ENCODE results near the gene REEP1. TPM values are rescaled to one million over a fixed set of nuclear protein-coding genes. Genes with fewer than 3 reads are reported as not detected.
A peak's percentile ranks its signal among the peaks of the same experiment; 100 is the strongest.

The REEP1 gene
- total RNA-seq, 2 donors from 2014 or later = 0.38 to 0.63 TPM

DNA sequence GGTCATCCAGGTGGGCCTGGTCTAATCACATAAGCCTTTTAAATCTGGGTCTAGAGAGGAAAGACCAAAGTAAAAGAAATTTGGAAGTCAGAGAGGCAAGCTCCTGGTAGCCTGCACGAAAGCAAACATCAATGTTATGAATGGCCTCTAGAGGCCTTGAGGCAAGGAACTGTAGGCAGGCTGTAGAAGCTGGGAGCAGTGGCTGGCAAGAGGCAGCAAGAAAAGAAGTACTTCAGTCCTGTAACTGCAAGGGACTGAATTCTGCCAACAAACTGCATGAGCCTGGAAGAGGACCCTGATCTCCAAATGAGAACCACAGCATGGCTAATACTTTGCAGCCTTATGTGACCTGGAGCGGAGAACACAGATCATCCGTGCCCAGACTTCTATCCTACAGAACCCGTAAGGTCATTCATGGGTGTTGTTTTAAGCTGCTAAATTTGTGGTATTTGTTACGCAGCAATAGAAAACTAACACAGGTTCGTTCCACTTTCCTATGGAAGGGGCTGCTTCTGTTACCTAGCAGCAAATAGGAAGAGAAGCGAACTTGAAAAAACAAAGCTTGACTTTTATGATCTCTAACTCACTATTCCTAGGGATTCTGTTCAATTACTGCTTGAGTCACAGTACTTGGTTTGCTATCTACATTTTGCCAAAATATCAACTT is 143.4 kb downstream of the REEP1 start:
- Mint-ChIP-seq H3K4me1 (ENCODE audit: low read depth) (peaks cover 64% of the 10 kb centered on the region), H3K27me3 (ENCODE audit: low read depth) (no peaks in the 10 kb centered on the region), H3K9me3 (no peaks in the 10 kb centered on the region), H3K4me3 (peak overlapping the region; percentile 90 to 100), H3K27ac (peak overlapping the region; percentile 94), H3K36me3 (ENCODE audit: insufficient read depth in 2 of 2) (peaks cover 7 to 16% of the 10 kb centered on the region in 2 donors)
- no peak for DNase-seq
- no peak for ATAC-seq (replicated peaks in 1 of 2)

DNA sequence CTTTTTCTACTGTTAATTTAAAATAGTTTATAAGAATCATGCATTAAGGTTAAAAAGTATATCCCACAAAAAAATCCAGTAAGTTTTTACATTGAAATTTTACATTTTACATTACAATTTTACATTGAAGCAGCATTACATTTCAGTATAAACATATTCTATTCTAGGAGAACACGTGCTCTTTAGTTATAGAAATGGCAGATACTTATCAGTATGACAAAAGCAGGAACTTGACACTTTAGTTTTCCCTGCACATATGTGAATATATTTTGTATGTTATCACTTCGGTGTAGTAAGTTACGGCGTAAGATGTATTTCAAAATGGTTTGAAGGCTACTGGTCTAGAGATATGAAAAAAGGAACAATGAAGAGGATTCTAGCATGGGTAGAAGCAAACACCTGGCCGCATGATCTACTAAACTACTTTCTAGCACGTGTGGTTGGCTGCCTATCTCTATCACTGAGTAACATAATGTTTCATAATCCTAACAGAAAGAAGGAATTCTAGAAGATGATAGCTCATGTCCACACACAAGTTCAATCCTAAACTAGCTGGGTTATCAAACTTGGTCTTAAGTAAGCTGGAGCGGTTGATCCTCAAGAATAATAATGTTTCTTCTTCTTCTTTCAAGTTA is 147.5 kb downstream of the REEP1 start:
- Mint-ChIP-seq H3K4me1 (ENCODE audit: low read depth) (peaks cover 87% of the 10 kb centered on the region), H3K27ac (peak overlapping the region; percentile 55), H3K36me3 (ENCODE audit: insufficient read depth in 2 of 2) (peaks cover 7 to 20% of the 10 kb centered on the region in 2 donors), H3K4me3 (peak overlapping the region; percentile 20 to 58), H3K27me3 (ENCODE audit: low read depth) (no peaks in the 10 kb centered on the region), H3K9me3 (no peaks in the 10 kb centered on the region)
- DNase-seq (no peak), ATAC-seq (replicated peaks in 1 of 2) (no peak)

DNA sequence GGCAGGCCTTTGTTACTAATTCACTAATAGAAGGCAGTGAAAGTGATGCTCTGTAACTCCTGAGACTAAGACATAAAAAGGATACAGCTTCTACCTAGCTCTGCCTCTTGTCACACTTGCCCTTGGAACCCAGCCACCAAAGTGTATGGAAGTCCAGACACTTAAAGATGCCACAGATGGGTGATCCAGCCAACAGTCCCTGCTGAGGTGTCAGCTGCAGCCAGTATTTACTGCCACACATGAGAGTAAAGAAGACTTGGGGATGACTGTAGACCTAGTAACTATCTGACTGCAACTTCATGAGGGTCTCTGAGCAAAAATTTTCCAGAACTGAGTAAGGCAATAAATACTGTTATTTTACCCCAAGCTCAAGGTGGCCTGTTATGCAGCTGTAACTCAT is 151.0 kb downstream of the REEP1 start:
- H3K27me3 Mint-ChIP-seq (ENCODE audit: low read depth) = no peaks in the 10 kb centered on the region
- peaks cover 5 to 16% of the 10 kb centered on the region in 2 donors for H3K36me3 Mint-ChIP-seq (ENCODE audit: insufficient read depth in 2 of 2)
- H3K27ac Mint-ChIP-seq = peak overlapping the region; percentile 97
- ATAC-seq (replicated peaks in 1 of 2) (peak; percentile 79 to 81), DNase-seq (peak; percentile 8 to 22)
- peak overlapping the region; percentile 79 to 86 for H3K4me3 Mint-ChIP-seq
- peaks cover 89% of the 10 kb centered on the region for H3K4me1 Mint-ChIP-seq (ENCODE audit: low read depth)
- H3K9me3 Mint-ChIP-seq = no peaks in the 10 kb centered on the region

DNA sequence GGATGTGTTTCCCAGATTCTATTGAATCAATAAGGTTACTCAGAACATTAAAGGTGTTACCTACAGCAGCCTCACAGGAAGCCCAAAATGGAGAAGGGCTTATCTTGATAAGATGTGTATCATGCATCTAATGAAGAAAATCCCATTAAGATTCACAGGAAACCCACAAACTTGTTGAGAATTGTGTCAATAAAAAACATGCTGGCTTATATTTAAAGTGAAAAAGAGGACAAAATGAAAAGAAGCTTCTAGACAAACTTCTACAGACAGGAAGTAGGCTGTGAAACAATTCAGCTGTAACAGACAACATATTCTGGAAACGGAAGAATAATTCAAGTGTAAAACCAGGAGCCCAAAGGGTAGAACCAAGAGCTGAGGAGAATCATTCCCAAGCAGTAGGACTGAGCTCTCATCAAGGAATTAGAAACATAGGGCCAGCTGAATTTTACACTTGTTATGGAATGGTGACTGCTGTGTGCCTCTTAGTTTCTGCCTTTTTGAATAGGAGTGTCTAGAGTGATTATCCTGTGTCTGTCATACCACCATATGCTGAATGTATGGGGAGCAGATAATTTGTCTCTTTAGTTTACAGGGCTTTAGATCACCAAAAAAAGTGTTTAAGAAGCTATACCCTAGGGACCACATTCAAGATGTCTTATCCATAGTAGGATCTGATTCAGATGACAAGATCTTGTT is 151.8 kb downstream of the REEP1 start:
- ATAC-seq (replicated peaks in 1 of 2) (peak; percentile 63 to 69), DNase-seq (no peak)
- Mint-ChIP-seq H3K27ac (peak overlapping the region; percentile 97), H3K4me1 (ENCODE audit: low read depth) (peaks cover 84% of the 10 kb centered on the region), H3K36me3 (ENCODE audit: insufficient read depth in 2 of 2) (peaks cover 5 to 13% of the 10 kb centered on the region in 2 donors), H3K27me3 (ENCODE audit: low read depth) (no peaks in the 10 kb centered on the region), H3K9me3 (no peaks in the 10 kb centered on the region), H3K4me3 (peak overlapping the region; percentile 79 to 86)

DNA sequence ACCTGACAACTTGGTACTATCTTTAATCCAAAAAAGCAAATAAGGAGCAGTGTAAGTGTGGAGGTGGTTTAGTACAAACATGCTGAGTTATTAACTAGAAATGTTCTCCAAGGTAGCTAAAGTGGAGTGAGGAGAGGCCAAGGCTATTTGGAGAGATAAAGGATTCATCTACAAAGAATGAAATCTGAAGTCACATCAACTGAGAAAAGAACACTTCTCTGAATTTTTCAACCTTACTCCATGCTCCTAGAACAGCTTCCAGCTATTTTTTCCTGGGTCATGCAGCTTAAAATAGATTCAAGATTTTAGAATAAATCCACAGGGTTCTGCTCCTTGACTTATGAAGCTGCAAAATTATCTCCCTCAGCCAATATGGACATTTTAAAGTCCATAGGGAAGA is 160.8 kb downstream of the REEP1 start:
- ATAC-seq (replicated peaks in 1 of 2) (no peak), DNase-seq (no peak)
- Mint-ChIP-seq H3K4me1 (ENCODE audit: low read depth) (no peaks in the 10 kb centered on the region), H3K27me3 (ENCODE audit: low read depth) (no peaks in the 10 kb centered on the region), H3K36me3 (ENCODE audit: insufficient read depth in 2 of 2) (peaks cover 3 to 35% of the 10 kb centered on the region in 2 donors), H3K9me3 (no peaks in the 10 kb centered on the region), H3K4me3 (no peak overlapping the region), H3K27ac (no peak overlapping the region)

DNA sequence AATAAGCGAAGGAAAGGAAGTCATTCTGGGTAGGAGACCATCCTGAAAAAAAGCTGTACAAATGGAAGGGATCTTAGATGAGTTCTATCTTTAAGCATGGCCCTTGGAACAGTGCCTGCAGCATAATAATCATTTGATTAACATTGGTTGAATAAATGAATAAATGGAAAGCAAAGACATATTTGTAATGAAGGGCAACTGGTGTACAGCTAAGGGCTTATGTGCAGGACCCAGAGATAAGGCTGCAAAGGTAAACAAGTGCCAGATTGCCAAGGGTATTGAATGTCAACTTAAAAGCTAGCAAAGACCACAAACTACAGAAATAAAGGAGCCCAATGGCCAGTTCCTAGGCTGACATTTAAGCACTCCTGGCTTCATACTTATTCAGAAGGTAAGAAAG is 161.6 kb downstream of the REEP1 start:
- no peak overlapping the region for H3K4me3 Mint-ChIP-seq
- H3K27ac Mint-ChIP-seq = peak overlapping the region; percentile 95
- no peak for ATAC-seq (replicated peaks in 1 of 2)
- no peaks in the 10 kb centered on the region for H3K9me3 Mint-ChIP-seq
- H3K4me1 Mint-ChIP-seq (ENCODE audit: low read depth) = no peaks in the 10 kb centered on the region
- H3K36me3 Mint-ChIP-seq (ENCODE audit: insufficient read depth in 2 of 2) = peaks cover 3 to 34% of the 10 kb centered on the region in 2 donors
- no peaks in the 10 kb centered on the region for H3K27me3 Mint-ChIP-seq (ENCODE audit: low read depth)
- DNase-seq = no peak

DNA sequence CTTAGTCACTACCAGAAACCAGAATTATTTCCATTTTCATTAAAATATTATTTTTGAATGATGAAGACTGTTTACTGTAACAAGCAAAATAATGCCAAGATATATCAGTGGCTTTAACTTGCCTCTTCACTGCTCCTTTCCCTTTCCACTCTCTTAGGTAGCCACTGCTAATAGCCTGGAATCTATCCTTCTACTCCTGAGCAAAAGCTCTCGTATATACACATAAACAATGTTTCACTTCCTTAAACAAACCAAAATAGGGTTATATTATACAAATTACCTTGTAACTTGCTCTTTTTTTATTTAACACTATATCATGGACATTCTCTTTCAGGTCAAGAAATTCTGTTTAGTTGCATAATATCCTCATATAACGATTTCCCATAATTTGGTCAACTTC is 163.0 kb downstream of the REEP1 start:
- ATAC-seq (replicated peaks in 1 of 2) (no peak), DNase-seq (no peak)
- no peaks in the 10 kb centered on the region for H3K4me1 Mint-ChIP-seq (ENCODE audit: low read depth)
- H3K4me3 Mint-ChIP-seq = no peak overlapping the region
- H3K36me3 Mint-ChIP-seq (ENCODE audit: insufficient read depth in 2 of 2) = peaks cover 3 to 32% of the 10 kb centered on the region in 2 donors
- no peaks in the 10 kb centered on the region for H3K9me3 Mint-ChIP-seq
- peak overlapping the region; percentile 64 for H3K27ac Mint-ChIP-seq
- H3K27me3 Mint-ChIP-seq (ENCODE audit: low read depth) = no peaks in the 10 kb centered on the region

DNA sequence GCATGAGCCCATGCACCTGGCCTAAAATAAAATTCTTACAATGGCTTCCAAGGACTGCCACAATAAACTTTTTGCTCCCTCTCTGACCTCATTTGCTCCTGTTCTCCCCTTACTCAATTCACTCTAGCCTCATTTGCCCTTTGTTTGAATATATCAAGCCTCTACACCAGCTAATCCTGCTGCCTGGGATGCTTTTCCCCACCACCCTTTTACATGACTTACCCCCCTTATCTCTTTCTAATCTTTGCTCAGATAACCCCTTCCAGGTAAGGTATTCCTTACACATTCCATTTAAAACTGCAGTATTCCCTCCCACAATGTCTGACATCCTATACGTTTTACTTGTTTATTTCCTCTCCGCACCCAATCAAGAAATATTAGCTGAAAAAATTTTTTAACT is 164.8 kb downstream of the REEP1 start:
- no peak for DNase-seq
- Mint-ChIP-seq H3K4me3 (no peak overlapping the region), H3K27ac (peak overlapping the region; percentile 12), H3K27me3 (ENCODE audit: low read depth) (no peaks in the 10 kb centered on the region), H3K36me3 (ENCODE audit: insufficient read depth in 2 of 2) (peaks cover 6 to 41% of the 10 kb centered on the region in 2 donors), H3K4me1 (ENCODE audit: low read depth) (no peaks in the 10 kb centered on the region), H3K9me3 (no peaks in the 10 kb centered on the region)
- no peak for ATAC-seq (replicated peaks in 1 of 2)

DNA sequence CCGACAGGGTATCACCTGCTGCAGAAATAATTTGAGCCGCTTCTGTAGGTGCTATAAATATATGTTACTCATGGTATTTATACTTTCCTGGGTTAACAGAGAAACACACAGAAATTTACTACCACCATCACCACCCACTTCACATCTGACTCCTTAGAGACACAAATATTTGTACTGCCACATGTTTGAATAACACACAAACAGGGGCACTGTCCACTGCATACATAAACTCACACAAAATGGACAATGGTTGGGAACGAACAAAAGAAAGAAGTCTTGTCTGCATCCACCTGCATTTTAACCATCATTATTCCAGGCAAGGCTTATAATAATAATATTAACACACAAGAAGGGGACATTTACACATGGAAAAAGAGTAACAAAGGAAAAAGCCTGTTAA is 166.1 kb downstream of the REEP1 start:
- no peak for ATAC-seq (replicated peaks in 1 of 2)
- Mint-ChIP-seq H3K27me3 (ENCODE audit: low read depth) (no peaks in the 10 kb centered on the region), H3K27ac (peak overlapping the region; percentile 43), H3K36me3 (ENCODE audit: insufficient read depth in 2 of 2) (peaks cover 6 to 40% of the 10 kb centered on the region in 2 donors), H3K9me3 (no peaks in the 10 kb centered on the region), H3K4me1 (ENCODE audit: low read depth) (no peaks in the 10 kb centered on the region), H3K4me3 (no peak overlapping the region)
- no peak for DNase-seq

DNA sequence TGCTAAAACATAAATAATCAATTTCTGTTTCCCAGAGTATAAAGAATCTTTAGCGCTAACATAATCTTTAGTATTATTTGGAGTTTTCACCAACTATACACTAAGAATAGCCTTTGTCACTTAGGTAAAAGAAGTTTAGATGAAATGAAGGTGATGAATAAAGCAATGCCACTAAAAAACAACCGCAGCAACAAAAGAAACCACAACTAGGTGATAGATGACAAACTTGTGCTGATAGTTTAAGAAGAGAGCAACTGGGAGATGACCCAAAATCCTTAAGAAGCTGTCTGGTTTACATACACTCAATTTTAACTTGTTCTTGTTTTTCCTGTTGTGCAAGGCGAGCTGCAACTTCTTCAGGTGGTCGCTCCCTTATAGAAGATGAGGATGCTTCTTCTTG is 167.0 kb downstream of the REEP1 start:
- no peaks in the 10 kb centered on the region for H3K27me3 Mint-ChIP-seq (ENCODE audit: low read depth)
- no peak for ATAC-seq (replicated peaks in 1 of 2)
- no peaks in the 10 kb centered on the region for H3K9me3 Mint-ChIP-seq
- no peak overlapping the region for H3K27ac Mint-ChIP-seq
- DNase-seq = no peak
- no peaks in the 10 kb centered on the region for H3K4me1 Mint-ChIP-seq (ENCODE audit: low read depth)
- no peak overlapping the region for H3K4me3 Mint-ChIP-seq
- peaks cover 6 to 35% of the 10 kb centered on the region in 2 donors for H3K36me3 Mint-ChIP-seq (ENCODE audit: insufficient read depth in 2 of 2)

Other genes with a start within 250 kb of the REEP1 start
- 10 to 100 TPM; 23.5 to 28.0 TPM for gene POLR1A, start 231.7 kb downstream of the REEP1 start, total RNA-seq
- gene PTCD3, start 231.4 kb downstream of the REEP1 start, total RNA-seq = 100 to 1,000 TPM; 155 to 181 TPM
- gene IMMT, start 142.2 kb downstream of the REEP1 start, total RNA-seq = 100 to 1,000 TPM; 125 to 138 TPM
- 10 to 100 TPM; 53.6 to 73.0 TPM for gene MRPL35, start 138.2 kb downstream of the REEP1 start, total RNA-seq
- 10 to 100 TPM; 61.2 to 66.8 TPM for gene KDM3A, start 103.7 kb upstream of the REEP1 start, total RNA-seq
- gene CHMP3, start 225.8 kb upstream of the REEP1 start, total RNA-seq = 10 to 100 TPM; 59.6 to 60.2 TPM